Mesendoderm (in vitro differentiated cells): ENCODE results near the gene ZRANB3. TPM values are rescaled to one million over a fixed set of nuclear protein-coding genes. Genes with fewer than 3 reads are reported as not detected.

Experiments
- small RNA-seq: library from polyadenylated mRNA; stranded (forward); fragments of <200 nt; extraction: miRNeasy Mini kit (QIAGEN cat#:217004); gene quantifications from one replicate; pipeline ENCODE3, GENCODE V24; 2013; ENCODE audit not compliant: insufficient read depth

Gene ZRANB3

Small RNA genes within 50 kb of the gene (small RNA-seq; reads per million reads assigned to genes)
- not detected for gene SNORA40B
